ENCODE measurements around the gene BTBD16.

DNA sequence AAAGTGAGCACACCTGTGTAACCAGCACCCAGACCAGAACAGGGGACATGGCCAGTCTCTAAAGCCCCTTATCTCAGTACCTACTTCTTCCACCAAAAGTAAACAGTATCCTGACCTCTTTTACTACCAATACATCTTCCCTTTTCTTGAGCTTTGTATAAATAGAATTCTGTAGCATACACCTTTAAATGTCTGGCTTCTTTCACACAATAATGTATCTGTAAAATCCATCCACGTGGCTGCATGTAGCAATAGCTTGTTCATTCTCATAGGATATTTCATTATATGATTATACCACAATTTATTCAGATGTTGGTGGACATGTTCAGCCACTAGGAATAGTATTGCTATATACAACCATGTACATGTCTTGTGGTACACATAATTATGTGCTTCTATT is 40.6 kb downstream of the BTBD16 start:
- no peak for TF ChIP-seq POLR2A (IDR thresholded peaks at IDR 0.05; ENCODE audit: insufficient read depth in 1 of 2, low read depth in 2 of 2, low read length in 2 of 2)
- TF ChIP-seq ATF1 (CRISPR knock-in tag; IDR thresholded peaks at IDR 0.05): no peak
- TF ChIP-seq GATAD2A (CRISPR knock-in tag; IDR thresholded peaks at IDR 0.05): no peak
- TF ChIP-seq KDM4B (CRISPR knock-in tag; IDR thresholded peaks at IDR 0.05): no peak
- TF ChIP-seq, protein P1, sequence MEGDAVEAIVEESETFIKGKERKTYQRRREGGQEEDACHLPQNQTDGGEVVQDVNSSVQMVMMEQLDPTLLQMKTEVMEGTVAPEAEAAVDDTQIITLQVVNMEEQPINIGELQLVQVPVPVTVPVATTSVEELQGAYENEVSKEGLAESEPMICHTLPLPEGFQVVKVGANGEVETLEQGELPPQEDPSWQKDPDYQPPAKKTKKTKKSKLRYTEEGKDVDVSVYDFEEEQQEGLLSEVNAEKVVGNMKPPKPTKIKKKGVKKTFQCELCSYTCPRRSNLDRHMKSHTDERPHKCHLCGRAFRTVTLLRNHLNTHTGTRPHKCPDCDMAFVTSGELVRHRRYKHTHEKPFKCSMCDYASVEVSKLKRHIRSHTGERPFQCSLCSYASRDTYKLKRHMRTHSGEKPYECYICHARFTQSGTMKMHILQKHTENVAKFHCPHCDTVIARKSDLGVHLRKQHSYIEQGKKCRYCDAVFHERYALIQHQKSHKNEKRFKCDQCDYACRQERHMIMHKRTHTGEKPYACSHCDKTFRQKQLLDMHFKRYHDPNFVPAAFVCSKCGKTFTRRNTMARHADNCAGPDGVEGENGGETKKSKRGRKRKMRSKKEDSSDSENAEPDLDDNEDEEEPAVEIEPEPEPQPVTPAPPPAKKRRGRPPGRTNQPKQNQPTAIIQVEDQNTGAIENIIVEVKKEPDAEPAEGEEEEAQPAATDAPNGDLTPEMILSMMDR (CRISPR knock-in tag; IDR thresholded peaks at IDR 0.05): no peak

Measured in HepG2 (cell line).